RWPE1 (cell line): ENCODE results near the gene ERICH6B.

Source experiments
- CTCF ChIA-PET: fragments of 350-600 bp; sonication (Branson Sonifier 250); formaldehyde crosslinking; extraction: SDS; loops from one replicate; lab custom pipeline; 2021; lab: Yijun Ruan, JAX
- POLR2A ChIA-PET: fragments of 400-600 bp; formaldehyde crosslinking; extraction: SDS; loops from one replicate; lab custom pipeline; 2020; ENCODE audit warnings: antibody characterized with exemption; ENCODE audit not compliant: low non-redundant PET; lab: Yijun Ruan, JAX
- DNase-seq: peaks from one replicate; pipeline ENCODE4 v3.0.0; 2012; ENCODE audit warnings: low spot score
- H3K27ac ChIP-seq: fragments of 450-650 bp; 2 replicates; pipeline ENCODE4 v1.5.1; 2017
- TF ChIP-seq, protein P1 (sequence below): fragments of 450-650 bp; conservative IDR thresholded peaks from 2 replicates; pipeline ENCODE4 v1.5.1; 2017; ENCODE audit warnings: low read depth, mild to moderate bottlenecking

ERICH6B gene

DNA sequence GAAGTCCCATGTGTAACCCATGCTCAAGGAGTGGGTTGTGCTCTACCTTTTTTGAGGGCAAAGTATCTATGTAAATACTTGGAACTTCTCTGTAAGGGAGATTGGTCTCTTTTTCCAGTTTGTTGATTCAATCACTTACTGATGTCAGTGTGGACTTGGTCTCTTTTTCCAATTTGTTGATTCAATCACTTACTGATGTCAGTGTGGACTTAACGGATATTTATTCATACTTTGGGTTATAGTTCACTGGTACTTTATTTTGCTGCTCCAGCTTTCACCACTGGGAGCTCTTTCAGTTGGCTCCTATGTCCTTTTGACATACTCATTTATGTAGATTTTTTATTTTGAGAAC is 114.4 kb downstream of the ERICH6B start:
- POLR2A ChIA-PET, result no interaction called here
- TF ChIP-seq, protein P1, sequence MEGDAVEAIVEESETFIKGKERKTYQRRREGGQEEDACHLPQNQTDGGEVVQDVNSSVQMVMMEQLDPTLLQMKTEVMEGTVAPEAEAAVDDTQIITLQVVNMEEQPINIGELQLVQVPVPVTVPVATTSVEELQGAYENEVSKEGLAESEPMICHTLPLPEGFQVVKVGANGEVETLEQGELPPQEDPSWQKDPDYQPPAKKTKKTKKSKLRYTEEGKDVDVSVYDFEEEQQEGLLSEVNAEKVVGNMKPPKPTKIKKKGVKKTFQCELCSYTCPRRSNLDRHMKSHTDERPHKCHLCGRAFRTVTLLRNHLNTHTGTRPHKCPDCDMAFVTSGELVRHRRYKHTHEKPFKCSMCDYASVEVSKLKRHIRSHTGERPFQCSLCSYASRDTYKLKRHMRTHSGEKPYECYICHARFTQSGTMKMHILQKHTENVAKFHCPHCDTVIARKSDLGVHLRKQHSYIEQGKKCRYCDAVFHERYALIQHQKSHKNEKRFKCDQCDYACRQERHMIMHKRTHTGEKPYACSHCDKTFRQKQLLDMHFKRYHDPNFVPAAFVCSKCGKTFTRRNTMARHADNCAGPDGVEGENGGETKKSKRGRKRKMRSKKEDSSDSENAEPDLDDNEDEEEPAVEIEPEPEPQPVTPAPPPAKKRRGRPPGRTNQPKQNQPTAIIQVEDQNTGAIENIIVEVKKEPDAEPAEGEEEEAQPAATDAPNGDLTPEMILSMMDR, result no peak
- no peak for DNase-seq
- H3K27ac ChIP-seq, result no peak overlapping the region
- CTCF ChIA-PET, result no interaction called here

DNA sequence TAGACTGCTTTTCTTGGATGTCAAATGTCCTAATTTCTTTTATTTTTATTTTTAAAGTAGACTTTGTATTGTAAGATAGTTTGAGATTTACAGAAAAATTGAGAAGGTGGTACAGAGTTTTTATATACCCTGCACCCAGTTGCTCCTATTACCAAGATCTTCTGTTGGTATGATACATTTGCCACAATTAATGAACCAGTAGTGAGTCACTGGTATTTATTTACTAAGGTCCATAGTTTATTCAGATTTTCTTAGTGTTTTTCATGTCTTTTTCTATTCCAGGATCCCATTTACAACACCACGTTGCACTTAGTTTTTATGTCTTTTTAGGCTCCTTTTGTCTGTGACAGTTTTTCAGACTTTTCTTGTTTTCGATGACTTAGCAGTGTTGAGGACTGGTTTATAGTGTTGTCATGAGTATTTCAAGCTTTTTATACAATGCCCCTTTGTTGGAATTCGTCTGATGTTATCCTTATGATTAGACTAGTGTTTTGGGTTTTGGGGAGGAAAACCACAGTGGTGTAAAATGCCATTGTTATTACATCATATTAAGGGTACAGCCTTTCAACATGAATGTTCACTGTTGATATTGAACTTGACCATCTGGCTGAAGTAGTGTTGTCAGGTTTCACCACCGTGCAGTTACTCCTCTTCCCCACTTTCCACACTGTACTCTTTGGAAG is 114.9 kb downstream of the ERICH6B start:
- TF ChIP-seq, protein P1, result no peak
- DNase-seq, result peak; percentile 26
- CTCF ChIA-PET, result no interaction called here
- POLR2A ChIA-PET, result no interaction called here
- no peak overlapping the region for H3K27ac ChIP-seq

DNA sequence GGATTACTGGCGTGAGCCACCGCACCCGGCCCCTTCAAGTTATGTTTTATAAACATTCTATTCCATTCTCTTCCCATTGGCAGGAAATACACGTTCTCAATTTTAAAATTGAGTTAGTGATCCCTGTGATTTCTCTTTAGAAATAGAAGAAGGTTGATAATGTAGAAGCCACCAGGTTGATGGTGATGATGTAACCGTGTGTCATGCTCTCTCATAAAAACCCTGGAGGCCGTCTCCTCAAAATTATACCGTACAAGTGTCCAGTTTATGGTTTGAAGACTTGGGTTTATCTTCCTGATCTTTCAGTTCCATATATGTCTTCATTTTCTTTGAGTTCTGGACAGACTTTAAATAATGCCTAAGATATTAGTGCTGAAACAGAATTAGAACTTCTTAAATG is 118.6 kb downstream of the ERICH6B start:
- ChIA-PET POLR2A (no interaction called here), CTCF (no interaction called here)
- TF ChIP-seq, protein P1, result no peak
- no peak for DNase-seq
- no peak overlapping the region; the same call in 1 of the 2 replicates for H3K27ac ChIP-seq

DNA sequence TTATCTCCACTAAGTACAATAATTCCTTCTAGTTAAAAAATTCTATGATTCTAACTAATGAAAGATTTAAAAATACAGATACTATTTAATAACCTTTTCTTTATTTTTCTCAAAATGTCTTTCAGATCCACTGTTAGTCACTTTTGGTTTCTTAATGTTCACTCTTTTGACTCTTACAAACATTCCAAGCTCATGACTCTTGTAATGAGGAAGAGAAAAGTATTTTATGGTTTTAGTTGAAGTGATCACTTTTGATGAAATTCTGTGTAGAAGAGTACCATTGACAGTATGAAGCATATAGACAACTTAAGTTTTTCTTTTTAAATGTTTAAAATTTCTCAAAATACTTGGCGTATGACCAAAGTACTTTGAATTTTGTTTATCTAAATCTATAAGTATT is 123.0 kb downstream of the ERICH6B start:
- no peak for DNase-seq
- POLR2A ChIA-PET, result no interaction called here
- TF ChIP-seq, protein P1, result no peak
- CTCF ChIA-PET, result interaction anchor here (0.7 to 1.2 kb wide), 2 partner anchors 17 to 440 kb away, joined by 3 read pairs; no protein-coding TSS in a partner anchor
- no peak overlapping the region for H3K27ac ChIP-seq
